Endothelial cell of umbilical vein (primary cell): ENCODE results near the gene MT2A.

ENCODE experiments used
- CTCF ChIP-seq, 2 donors: IDR thresholded peaks; 1 replicate in 1 of 2; 2 replicates in 1 of 2; pipeline ENCODE4 v1.5.1; 2011; ENCODE audit warnings: low read length in 2 of 2, mild to moderate bottlenecking in 2 of 2, moderate library complexity in 2 of 2, control low read depth in 1 of 2, inconsistent platforms in 1 of 2, low read depth in 1 of 2; ENCODE audit not compliant: insufficient read depth in 1 of 2; ENCODE audit errors: extremely low read depth in 1 of 2
- POLR2A ChIP-seq: IDR thresholded peaks from 2 replicates; pipeline ENCODE4 v1.6.1; 2012; ENCODE audit warnings: low read depth, mild to moderate bottlenecking, control low read depth, low read length

DNA sequence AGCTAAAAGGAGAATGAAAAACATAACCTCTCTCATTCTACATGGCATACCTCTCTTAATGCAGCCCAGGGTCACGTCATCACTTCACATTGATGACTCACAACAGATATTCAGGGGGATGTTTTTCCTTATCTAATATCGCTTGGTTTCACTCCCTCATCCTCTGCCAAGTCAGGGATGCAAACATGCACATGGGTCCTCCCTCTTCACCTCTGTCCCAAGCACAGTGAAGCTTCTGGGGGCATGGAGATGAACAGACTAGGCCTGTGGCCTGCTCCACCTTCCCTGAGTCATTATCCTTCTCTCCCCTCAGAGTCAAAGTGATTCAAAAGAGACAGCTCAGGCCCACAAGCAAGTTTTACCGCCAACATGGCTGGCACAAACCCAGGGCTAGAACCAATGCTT is 2.3 kb upstream of the MT2A start:
- no peak for TF ChIP-seq CTCF (IDR thresholded peaks at IDR 0.05; ENCODE audit: extremely low read depth in 1 of 2, insufficient read depth in 1 of 2, low read depth in 1 of 2, low read length in 2 of 2)
- TF ChIP-seq POLR2A: no peak
